NCI-H1694 (cell line): Measurements from ENCODE around the gene TPM1.
A peak's percentile ranks its signal among the peaks of the same experiment; 100 is the strongest.

Source experiments
- DNase-seq: peaks from one replicate; lab custom pipeline; 2025; lab: John Stamatoyannopoulos, UW

TPM1 gene

DNA sequence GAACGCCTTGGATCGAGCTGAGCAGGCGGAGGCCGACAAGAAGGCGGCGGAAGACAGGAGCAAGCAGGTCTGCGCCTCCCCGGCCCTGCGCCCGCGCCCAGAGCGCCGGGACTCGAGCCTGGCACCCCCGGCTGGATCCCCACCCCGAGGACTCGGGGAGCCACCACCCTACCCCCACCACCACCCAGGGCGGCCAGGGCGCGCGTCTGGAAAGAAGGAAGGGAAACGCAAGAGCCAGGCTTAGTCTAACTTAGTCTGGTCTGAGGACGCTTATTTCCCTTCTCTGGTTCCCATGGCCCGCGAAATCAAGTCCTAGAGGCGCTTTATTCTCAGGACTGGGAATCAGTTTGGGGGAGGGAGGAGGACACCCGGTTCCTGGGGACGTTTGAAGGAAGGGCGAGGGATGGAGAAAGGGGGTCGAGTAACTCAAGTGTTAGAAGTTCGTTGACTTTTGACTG lies 359 bp downstream of the TPM1 start:
- no peak for DNase-seq

GRCh38 chr15:63043335-63044076 lies 959 bp downstream of the TPM1 start:
- no peak for DNase-seq

DNA sequence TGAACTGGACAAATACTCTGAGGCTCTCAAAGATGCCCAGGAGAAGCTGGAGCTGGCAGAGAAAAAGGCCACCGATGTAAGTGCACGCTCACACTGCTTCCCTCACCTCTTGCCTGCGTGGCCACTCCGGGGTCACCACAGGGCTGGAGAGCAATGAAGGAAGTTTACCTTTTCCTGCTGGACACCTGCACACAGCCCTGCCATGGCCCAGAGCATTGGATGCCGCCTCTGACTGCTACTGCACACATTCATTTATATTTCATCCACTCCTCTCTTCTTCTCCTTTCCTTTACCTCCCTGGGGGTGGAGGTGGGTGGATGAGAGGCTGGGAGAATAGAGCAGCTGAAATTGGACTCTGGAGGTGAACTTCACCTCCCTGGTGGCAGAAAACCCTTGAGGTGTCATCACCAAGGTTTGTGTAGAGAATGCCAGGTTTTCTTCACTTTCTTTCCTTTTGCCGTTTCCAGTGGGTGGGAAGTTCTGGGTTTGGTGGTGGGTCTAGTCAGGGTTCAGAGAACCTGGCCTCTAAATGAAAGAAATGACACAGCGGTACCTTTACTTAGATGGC lies 1.6 kb downstream of the TPM1 start:
- DNase-seq = no peak

- DNase-seq = no peak
These were observed 2.3 kb downstream of the TPM1 start for GRCh38 chr15:63044645-63045464.

DNA sequence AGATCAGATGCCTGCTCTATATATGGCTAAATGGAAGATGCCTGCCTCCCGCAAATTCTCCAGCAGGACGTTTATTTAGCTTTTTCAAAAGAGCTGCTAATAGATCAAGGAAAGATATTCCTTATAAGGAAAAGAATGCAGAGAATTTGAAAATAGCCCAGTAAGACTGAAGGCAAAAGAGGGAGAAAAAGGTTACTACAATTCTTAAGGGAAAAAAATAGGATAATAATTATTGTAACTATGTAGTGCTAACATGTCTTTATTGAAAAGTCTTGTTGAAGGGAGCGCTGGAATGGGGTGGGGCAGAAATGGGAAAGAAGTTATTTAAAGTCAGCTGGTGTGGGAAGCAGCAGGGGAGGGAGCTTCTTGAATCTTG lies 2.9 kb downstream of the TPM1 start:
- no peak for DNase-seq

DNA sequence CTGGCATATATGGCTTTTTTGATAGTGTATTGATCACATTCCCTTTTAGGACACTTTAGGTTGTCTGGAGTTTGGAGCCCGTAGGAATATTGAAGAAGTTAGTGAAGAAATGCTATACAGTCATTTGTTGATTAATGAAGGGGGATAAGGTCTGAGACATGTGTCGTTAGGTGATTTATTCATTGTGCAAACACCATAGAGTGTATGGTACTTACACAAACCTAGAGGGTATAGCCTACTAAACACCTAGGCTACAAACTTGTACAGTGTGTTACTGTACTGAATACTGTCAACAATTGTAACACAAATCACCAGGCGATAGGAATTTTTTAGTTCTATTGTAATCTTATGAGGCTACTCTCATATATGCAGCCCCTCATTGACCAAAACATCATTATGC lies 3.3 kb downstream of the TPM1 start:
- no peak for DNase-seq

GRCh38 chr15:63046917-63047760 lies 4.6 kb downstream of the TPM1 start:
- DNase-seq = no peak

- no peak for DNase-seq
These were observed 5.2 kb downstream of the TPM1 start for GRCh38 chr15:63047792-63048114.

DNA sequence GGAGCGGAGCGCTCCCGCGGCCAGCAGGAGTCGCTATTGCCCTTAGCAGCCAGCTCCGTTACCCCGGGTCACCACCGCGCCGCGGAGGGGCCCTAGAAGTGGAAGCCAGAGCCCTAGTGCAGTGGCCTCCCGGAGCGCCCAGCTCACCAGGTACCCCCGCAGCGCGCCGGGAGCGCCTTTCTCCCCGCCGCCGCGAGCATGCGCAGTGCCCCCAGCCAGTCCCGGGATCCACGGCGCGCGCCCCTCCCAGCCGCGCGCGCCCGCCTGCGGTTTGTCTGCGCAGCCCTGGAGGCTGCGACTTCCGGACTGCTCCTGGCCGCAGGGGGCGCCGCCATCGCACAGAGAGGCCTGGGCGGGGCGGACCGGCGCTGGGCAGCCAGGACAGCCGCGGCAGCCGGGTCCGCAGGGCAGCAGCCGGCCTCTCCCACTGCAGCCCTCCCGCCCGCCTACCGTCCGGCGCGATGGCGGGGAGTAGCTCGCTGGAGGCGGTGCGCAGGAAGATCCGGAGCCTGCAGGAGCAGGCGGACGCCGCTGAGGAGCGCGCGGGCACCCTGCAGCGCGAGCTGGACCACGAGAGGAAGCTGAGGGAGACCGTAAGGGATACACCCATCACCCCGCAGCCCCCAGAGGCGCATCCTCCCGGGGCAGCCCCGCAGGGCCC lies 5.7 kb downstream of the TPM1 start:
- DNase-seq = peak; percentile 75

DNA sequence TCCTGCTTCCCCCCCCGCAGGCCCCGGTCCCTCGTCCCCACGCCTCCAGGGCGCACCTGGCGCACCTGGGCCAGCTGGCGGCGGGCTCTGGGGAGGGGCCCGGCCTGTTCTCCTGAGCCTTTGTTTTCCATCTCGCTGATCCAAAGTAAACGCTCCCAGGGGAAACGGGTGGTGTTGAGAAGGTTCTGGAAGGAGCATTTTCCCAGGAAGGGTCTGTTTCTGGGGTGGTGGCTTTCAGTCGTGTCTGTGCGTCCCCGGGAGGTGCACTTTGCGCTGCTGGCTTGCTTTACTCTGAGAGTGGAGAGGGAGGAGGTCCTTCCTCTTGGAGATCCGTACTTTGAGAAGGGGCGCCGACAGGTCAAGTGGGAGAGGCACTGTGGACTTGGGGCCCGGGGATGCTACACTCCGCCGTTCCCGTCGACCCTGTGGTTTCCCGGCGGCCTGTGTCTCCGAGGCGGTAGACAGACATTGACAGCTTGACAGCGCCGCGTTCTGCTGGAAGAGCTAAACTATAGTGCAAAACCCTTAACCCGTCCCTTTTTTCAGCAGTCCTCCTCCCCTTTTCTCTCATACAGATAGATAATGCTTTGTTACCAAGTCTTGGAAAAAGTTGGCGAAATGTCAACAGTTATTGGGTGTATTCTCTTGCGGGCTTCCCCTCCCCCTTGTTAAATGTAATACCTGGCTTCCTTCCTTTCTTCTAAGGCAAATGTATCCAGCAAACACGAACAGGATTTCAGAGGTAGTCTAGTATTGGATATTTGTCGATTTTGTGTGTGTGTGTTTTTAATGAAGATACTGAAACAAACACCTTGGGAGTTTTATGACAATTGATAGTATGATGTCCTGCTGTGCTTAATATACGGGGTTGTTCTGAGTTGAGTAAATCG lies 6.5 kb downstream of the TPM1 start:
- DNase-seq = peak; percentile 35

DNA sequence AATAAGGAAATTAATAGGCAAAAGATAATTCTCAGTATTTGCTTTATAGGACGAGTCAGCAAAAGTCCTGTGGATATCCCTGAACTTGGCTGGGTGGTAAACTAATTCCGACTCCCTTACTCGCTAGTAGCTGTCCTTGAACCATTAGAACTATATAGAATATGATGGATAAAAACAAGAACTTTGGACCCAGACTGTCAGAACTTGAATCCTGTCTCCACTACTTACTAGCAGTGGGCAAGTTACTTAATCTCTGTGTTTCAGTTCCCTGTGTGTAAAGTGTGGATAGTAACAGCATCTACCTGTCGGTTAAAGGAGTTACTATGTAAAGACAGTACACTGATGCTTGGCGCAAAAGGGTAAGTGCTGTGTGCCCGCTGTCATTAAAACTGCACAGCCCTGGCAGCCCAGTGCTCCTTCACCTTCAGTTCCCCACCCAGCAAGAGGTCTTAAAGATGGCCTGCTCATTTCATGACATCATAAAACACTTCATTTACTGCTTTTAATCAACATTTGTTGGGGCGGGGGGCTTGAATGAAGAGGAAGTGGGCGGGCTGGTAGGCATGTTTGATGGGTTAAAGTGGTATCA lies 7.3 kb downstream of the TPM1 start:
- no peak for DNase-seq

- no peak for DNase-seq
These were observed 8.2 kb downstream of the TPM1 start for GRCh38 chr15:63050731-63051155.

- no peak for DNase-seq
These were observed 8.9 kb downstream of the TPM1 start for GRCh38 chr15:63051156-63052066.

GRCh38 chr15:63052077-63052841 lies 9.7 kb downstream of the TPM1 start:
- DNase-seq = no peak

DNA sequence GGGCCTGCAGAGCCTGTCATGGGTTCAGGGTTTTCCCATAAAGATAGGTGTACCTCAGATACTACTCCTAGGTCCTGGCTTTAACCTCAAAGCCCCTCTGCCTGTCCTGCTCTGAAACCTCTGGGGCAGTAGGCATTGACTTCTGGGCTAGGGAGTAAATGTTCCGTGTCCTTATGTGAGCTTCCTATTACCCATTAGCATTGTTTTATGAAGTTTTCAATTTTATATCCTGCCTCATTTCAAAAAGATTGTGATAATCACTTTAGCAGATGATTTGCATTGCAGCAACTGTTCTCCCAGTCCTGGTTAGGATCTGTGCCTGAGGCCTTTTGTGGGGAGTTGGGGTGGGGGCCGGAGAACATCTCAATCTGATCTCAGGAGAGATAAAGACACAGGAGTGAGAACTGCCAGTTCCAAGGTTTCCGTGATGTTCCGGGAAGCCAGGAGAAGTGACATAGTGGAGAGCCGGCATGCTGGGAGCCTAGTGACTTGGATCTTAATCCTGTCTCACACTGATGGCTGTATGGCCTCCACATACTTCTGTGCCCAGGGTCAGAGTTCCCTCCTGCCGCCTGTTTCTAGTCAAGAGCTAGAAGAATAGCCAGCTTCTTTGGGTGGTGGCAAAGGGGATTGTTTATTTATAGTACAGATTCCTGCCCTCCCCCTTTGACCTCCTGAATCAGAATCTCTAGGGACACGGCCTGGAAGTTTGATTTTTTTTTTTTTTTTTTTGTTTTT lies 10.6 kb downstream of the TPM1 start:
- DNase-seq = no peak

DNA sequence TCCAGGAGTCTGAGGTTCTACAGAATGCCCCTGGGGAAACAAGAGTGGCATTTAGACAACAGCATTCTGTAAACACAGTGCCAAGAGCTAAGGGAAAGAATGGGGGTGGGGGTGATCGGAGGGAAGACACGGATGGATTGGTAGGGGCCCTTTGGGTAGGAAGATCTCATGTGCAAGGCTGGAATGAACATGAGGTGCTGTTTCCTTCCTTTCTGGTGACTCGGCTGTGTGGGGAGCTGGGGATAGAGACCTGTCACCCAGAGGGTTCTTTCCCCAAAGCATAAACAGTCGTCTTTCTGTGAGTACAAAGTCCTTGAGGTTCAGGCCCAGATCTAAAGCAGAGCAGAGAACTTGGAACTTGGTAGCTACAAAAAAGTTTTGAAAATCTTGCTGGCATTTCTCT lies 11.7 kb downstream of the TPM1 start:
- no peak for DNase-seq

DNA sequence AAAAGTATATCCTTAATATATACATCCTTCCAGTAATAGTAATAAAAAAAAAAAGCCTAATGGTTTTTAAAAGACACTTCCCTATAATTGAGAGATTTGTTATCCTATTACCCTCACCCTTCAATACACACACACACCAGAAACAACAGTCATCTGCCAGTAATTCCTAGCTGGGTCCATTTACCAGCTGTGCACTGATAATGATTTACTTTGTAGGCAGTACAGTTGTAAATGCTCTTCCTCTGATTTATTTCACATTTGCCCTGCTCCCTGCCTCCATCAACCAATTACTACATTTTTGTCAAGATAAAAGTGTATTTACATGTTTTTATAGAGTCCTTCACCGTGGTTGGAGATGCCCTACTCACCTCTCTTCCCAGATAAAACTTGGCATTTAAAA lies 12.4 kb downstream of the TPM1 start:
- DNase-seq = peak; percentile 23

DNA sequence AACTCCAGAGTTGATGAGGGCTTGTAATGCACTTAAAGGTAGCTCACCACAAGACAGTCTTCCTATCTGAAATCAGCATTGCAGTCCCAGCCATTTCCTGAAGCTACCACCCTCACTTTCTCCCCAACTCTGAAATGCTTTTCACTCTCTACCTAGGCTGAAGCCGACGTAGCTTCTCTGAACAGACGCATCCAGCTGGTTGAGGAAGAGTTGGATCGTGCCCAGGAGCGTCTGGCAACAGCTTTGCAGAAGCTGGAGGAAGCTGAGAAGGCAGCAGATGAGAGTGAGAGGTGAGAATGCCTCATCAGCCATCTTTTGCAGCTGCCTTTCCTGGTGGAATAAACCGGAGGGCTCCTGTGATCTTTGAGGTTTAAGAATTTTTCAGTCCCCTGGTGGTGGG lies 14.3 kb downstream of the TPM1 start:
- DNase-seq = peak; percentile 90
